Prostate gland (tissue), 2 donors: ENCODE results near the gene ABHD10. TPM values are rescaled to one million over a fixed set of nuclear protein-coding genes. Genes with fewer than 3 reads are reported as not detected.

Source experiments
- DNase-seq: peaks from one replicate; pipeline ENCODE4 v3.0.0-alpha.2; 2019; ENCODE audit warnings: low spot score
- H3K27ac ChIP-seq, 2 donors: fragments of 200-600 bp; sonication (generic); 2 replicates each; pipeline ENCODE4 v1.5.1; 2017 to 2019
- H3K27me3 ChIP-seq: fragments of 200-600 bp; sonication (generic); replicated peaks from 2 replicates; pipeline ENCODE4 v1.5.1; 2019; ENCODE audit not compliant: insufficient read depth
- H3K36me3 ChIP-seq, 2 donors: fragments of 200-600 bp; sonication (generic); 1 replicate in 1 of 2; 2 replicates in 1 of 2; pipeline versions ENCODE4 v1.5.1 to v1.8.1; 2017 to 2019
- H3K4me1 ChIP-seq: fragments of 200-600 bp; sonication (generic); replicated peaks from 2 replicates; pipeline ENCODE4 v1.5.1; 2019
- H3K4me3 ChIP-seq, 2 donors: fragments of 200-600 bp; sonication (generic); 2 replicates each; pipeline ENCODE4 v1.5.1; 2017 to 2019
- H3K9me3 ChIP-seq: fragments of 200-600 bp; sonication (generic); 2 replicates; pipeline ENCODE4 v1.5.1; 2017
- CTCF ChIP-seq, 4 experiments: fragments of 200-600 bp in 2 of 4; fragments of 450-650 bp in 2 of 4; sonication (generic) in 2 of 4; IDR thresholded peaks; 1 replicate in 3 of 4; 2 replicates in 1 of 4; pipeline ENCODE4 v1.5.1; 2016 to 2019; ENCODE audit warnings: antibody characterized with exemption in 4 of 4, mild to moderate bottlenecking in 2 of 4, moderate library complexity in 2 of 4
- POLR2A ChIP-seq: fragments of 450-650 bp; IDR thresholded peaks from one replicate; pipeline ENCODE4 v1.6.1; 2016; ENCODE audit warnings: antibody characterized with exemption, mild to moderate bottlenecking
- POLR2AphosphoS5 ChIP-seq: sonication (generic); formaldehyde crosslinking; IDR thresholded peaks from one replicate; pipeline ENCODE4 v1.6.1; 2017; ENCODE audit warnings: antibody characterized with exemption
- WGBS: methylation state at CpG from one replicate; pipeline ENCODE4 v1.1.5; 2018; 5-methylcytosine and 5-hydroxymethylcytosine counted together
- intact Hi-C: fragments of 100-400 bp; cut with DNase I; formaldehyde crosslinking; loops from one replicate; pipeline ENCODE4 v1.14.2; 2022
- total RNA-seq, 2 donors: library from RNA; depleted of rRNA; stranded (reverse); fragments of >200 nt; gene quantifications; one replicate each; pipeline ENCODE4 v1.1.0, GENCODE V29; 2016

Gene ABHD10
- 10 to 100 TPM; 36.3 to 40.1 TPM for total RNA-seq

GRCh38 chr3:111978583-111979433 is at the start of gene ABHD10:
Gene ABHD10, plus strand, starts transcription at chr3:111979026. Its CDS starts 36 bp downstream, at chr3:111979062.
- Histone ChIP-seq H3K4me3 (peak within 1 kb of the TSS; percentile 71 to 88), H3K27me3 (no peaks in the 10 kb centered on the region), H3K27ac (peak within 1 kb of the TSS; percentile 72 to 87), H3K36me3 (no peaks in the 10 kb centered on the region), H3K9me3 (no peaks in the 10 kb centered on the region), H3K4me1 (peaks cover 6% of the 10 kb centered on the region)
- TF ChIP-seq CTCF (IDR thresholded peaks at IDR 0.05) (peak in 1 of 4 experiments; percentile 20), POLR2A (peak; percentile 94), POLR2AphosphoS5 (peak; percentile 99)
- intact Hi-C loops = no loop called here
- WGBS = 1% methylated on average over 44 of the region's 61 CpGs
- DNase-seq = peak; percentile 95

- no peak overlapping the region for H3K27ac ChIP-seq
- 51% methylated on average over 2 of the region's 2 CpGs for WGBS
Measured at GRCh38 chr3:111929484-111929883, 49.3 kb upstream of the ABHD10 start.

GRCh38 chr3:111932946-111933345 is 45.9 kb upstream of the ABHD10 start:
- Histone ChIP-seq H3K9me3 (no peaks in the 10 kb centered on the region), H3K27ac (no peak overlapping the region), H3K36me3 (no peaks in the 10 kb centered on the region), H3K27me3 (no peaks in the 10 kb centered on the region), H3K4me3 (no peak overlapping the region), H3K4me1 (peaks cover under 1% of the 10 kb centered on the region)
- intact Hi-C loops = no loop called here
- 45% methylated on average over 3 of the region's 3 CpGs for WGBS
- TF ChIP-seq POLR2A = no peak
- no peak for TF ChIP-seq POLR2AphosphoS5
- no peak for TF ChIP-seq CTCF (IDR thresholded peaks at IDR 0.05)
- no peak for DNase-seq

More at GRCh38 chr3:111929484-111929883, 49.3 kb upstream of the ABHD10 start:
- Histone ChIP-seq H3K9me3 (no peaks in the 10 kb centered on the region), H3K36me3 (no peaks in the 10 kb centered on the region), H3K4me3 (no peak overlapping the region), H3K27me3 (no peaks in the 10 kb centered on the region), H3K4me1 (no peaks in the 10 kb centered on the region)
- intact Hi-C loops = no loop called here
- TF ChIP-seq POLR2AphosphoS5 (no peak), CTCF (IDR thresholded peaks at IDR 0.05) (no peak), POLR2A (no peak)
- DNase-seq = no peak

- intact Hi-C loops = no loop called here
- DNase-seq = no peak
Measured at GRCh38 chr3:111936191-111936841, 42.5 kb upstream of the ABHD10 start.

More at GRCh38 chr3:111936191-111936841, 42.5 kb upstream of the ABHD10 start:
- Histone ChIP-seq H3K4me1 (peaks cover 2% of the 10 kb centered on the region), H3K4me3 (no peak overlapping the region), H3K27me3 (no peaks in the 10 kb centered on the region), H3K36me3 (no peaks in the 10 kb centered on the region), H3K9me3 (no peaks in the 10 kb centered on the region), H3K27ac (no peak overlapping the region)
- no peak for TF ChIP-seq POLR2A
- no peak for TF ChIP-seq CTCF (IDR thresholded peaks at IDR 0.05)
- TF ChIP-seq POLR2AphosphoS5 = no peak
